Measurements from ENCODE around the gene HSPH1.

- TF ChIP-seq RAD21 (conservative IDR thresholded peaks at IDR 0.05) = no peak
- TF ChIP-seq TAF1 (IDR thresholded peaks at IDR 0.05; ENCODE audit: low read depth) = no peak
- no peak for TF ChIP-seq CTCF (IDR thresholded peaks at IDR 0.05; ENCODE audit: poor library complexity, severe bottlenecking)
- no peak for TF ChIP-seq EP300 (conservative IDR thresholded peaks at IDR 0.05; ENCODE audit: poor library complexity, severe bottlenecking)
- no peak for TF ChIP-seq POLR2AphosphoS5 (IDR thresholded peaks at IDR 0.05)
These were observed 46.1 kb downstream of the HSPH1 start for GRCh38 chr13:31115616-31116015.

All from neural cell (in vitro differentiated cells).